ENCODE results near the gene SLK. TPM values are rescaled to one million over a fixed set of nuclear protein-coding genes. Genes with fewer than 3 reads are reported as not detected.

The SLK gene
- total RNA-seq, 1 experiment from 2014 or later: 31.6 TPM

DNA sequence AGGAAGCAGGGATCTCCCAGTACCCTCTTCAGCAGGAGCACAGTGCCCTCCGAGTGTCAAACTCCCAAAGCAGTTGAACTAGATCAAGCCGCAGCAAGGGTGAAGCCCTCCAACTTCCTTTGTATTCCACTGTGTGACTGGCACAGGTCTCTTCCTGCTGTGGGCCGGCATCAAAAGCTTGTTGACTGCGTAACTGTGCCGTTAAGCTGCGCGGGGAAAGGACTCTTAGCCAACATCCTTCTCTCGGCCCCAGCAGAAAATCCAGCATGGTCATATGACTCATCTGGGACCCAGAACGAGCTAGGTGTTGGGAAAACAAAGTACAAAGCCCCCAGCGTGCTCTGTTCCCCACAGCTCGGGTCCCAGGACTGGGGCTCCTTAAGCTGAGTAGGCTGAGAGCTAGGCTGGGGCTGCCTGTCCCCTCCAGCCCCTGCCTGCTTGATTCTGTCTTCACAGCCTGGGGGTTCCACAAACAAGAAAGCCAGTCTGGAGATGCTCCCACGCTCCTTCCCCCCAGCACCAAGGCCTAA, 66.5 kb downstream of the SLK start:
- DNase-seq (ENCODE audit: low read depth): no peak

DNA sequence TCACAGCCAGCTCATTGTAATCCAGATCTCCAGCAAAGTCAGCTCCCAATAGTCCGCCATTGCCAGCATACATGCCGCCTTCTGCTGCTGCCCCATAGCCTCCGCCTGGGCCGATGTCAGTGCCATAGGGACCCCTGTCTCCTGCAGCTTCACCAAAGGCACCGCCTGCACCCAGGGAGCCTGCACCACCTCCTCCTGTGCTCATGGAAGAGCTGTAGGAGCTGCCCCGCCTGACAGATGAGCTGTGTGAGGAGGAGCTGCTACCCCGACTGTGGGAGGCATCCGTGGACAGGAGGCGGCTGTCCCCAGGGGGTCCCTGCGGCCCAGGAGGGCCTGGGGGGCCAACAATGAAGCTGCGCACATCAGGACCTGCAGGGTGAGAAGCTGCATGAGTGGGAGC, 67.0 kb downstream of the SLK start:
- no peak for DNase-seq (ENCODE audit: low read depth)

DNA sequence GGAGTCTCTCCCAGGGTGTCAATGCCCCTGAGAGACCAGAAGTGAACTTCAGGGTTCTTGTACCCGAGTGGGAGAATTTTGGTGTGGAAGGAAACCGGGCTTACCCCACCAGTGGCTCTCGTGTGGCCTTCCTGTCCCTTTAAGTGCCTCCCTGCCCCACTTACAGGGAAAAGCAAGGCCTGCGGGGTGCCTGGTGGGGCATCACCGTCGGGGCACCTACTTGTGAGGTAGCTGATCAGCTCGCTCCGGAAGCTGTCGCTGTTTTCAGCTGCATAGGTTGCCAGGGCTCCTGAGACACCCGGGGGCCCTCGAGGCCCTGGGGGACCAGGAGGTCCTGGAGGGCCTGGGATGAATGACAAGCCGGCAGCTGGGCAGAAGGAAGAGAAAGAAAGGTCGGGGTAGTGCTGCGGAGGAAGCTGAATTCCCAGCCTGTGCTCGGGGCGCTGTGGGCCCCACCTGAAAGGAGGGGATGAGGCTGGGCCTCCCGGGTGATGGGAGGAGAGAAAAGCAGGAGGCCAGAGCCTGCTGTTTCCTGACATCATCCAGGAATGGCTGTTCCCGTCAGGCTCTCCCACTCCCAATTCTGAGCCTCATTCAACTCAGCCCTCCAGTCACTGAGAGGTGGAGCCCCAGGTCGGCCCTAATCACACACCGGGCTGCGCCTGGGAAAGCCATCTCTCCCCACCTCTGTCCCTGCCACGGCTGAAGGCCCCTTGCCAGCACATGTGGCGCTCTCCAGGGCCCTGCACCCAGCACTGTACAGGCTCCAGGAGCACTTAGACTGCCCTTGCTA, 67.7 kb downstream of the SLK start:
- DNase-seq (ENCODE audit: low read depth): no peak

DNA sequence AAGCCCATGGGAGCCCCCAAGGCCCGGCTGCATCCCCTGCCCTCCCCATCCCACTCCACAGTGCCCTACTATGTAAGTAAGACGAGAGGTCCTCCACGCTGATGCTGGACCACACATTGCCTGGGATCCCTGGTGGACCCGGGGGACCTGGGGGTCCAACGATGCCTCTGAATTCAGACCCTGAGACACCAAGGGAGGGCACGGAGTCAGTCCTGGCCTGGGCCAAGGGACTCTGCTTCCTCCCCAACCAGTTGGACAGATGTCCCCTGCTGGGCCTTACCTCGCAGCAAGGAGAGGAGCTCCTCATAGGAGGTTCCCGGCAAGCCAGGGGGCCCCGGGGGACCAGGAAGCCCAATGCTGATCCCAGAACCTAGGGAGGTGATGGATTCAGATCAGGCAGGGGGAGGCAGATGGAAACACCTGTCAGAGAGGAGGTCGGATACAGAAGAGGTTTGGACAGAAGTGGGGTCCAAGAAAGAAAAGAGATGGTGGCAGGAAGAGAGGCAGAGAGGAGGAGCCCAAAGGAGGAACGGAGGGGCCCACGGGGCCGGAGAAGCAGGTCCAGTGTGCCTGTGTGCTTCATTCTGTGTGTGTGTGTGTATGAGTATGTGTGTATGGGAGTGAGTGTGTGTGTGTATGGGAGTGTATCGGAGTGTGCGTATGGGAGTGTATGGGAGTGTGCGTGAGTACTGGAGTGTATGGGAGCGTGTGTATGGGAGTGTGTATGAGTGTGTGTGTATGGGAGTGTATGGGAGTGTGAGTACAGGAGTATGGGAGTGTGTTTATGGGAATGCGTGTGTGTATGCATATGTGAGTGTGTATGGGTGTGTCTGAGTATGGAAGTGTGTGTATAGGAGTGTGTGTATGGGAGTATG, 68.5 kb downstream of the SLK start:
- DNase-seq (ENCODE audit: low read depth): no peak

DNA sequence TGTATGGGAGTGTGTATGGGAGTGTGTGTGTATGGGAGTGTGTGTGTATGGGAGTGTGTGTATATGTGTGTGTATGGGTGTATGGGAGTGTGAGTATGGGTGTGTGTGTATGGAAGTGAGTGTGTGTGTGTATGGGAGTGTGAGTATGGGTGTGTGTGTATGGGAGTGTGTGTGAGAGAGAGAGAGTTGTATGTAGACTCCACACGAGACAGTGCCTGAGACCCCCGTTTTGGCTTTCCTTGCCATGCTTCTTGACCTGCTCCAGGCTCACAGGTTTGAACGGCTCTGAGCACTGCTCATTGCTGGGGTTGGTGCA, 69.1 kb downstream of the SLK start:
- DNase-seq (ENCODE audit: low read depth): no peak

DNA sequence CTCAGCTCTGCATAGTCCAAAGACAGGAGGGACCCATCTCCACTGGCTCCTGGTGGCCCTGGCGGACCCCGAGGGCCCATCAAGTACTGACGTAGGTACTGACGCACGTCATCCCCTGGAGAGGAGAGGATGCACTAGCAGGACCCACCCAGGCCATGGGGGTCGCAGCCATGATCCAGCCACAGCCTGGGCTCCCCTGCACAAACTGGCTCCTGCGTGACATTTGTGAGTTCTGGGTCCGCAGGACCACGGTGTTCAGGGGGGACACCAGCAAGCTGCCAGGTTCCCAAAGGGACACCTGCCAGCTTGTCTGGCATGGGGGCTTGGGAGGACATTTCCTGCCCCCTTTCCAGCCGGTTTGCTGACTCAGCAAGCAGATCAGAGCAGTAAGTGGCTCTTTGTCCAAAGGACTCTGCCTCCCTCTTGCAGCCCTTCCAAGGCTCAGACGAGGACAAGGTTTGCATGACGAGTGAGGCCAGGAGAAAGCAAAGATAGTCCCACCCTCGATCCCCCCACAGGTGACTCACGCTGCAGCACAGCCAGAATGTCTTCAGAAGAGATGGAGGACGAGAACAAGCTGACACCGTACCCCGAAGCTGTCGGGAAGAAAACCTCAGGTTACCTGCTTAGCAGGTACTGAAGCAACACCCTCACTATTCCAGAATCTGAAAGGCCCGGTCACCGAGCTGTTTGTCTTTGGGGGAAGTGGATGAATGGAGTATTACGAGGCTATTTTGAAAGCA, 69.7 kb downstream of the SLK start:
- DNase-seq (ENCODE audit: low read depth): no peak

DNA sequence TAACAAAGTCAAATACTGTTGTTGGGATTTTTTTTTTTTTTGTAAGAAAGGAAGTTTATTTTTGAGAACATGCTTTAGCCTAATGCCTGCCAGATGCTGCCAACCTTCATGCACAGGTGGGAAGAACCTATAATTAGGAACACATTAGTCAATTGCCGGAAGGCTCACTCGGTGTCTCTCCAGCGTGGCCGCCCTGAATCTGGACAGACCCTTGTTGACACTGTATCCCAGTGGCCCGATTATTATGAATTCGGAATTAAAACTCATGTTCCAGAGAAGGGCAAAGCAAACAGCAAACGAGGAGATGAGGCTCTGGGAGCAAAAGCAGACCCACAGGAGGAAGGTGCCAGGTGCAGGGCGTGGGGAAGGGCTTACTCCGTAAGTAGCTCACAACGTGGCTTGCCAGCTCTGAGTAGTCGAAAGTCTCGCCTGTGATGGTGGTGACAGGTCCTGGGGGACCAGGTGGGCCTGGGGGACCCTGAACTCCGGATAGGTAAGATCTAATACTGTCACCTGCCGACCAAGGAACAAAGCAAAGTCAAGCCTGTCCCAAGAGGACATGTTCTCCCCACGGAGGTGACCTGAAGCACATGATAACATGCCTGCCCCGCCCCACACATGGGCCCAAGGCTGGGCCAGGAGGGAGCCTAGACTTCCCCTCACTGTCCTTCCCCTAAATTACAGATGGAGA, 70.5 kb downstream of the SLK start:
- no peak for DNase-seq (ENCODE audit: low read depth)

DNA sequence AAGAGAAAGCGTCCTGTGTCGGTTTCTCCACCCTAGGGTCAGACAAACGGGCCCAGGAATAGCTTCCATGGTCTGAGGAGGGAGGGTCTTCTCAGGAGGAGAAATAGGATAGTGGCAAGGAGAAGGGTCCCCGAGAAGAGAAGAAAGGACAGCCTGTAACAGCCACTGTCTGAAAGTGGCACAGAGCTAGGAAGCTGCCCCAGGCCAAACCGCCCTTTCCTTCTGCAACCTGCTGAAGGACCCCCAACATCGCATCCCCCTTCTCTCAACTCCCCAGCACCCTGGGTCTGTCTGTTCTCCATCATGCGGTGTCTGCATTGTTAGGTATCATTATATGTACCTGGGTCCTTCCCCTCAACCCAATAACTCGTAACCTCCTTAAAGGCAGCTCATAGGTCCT, 71.6 kb downstream of the SLK start:
- DNase-seq (ENCODE audit: low read depth): no peak

DNA sequence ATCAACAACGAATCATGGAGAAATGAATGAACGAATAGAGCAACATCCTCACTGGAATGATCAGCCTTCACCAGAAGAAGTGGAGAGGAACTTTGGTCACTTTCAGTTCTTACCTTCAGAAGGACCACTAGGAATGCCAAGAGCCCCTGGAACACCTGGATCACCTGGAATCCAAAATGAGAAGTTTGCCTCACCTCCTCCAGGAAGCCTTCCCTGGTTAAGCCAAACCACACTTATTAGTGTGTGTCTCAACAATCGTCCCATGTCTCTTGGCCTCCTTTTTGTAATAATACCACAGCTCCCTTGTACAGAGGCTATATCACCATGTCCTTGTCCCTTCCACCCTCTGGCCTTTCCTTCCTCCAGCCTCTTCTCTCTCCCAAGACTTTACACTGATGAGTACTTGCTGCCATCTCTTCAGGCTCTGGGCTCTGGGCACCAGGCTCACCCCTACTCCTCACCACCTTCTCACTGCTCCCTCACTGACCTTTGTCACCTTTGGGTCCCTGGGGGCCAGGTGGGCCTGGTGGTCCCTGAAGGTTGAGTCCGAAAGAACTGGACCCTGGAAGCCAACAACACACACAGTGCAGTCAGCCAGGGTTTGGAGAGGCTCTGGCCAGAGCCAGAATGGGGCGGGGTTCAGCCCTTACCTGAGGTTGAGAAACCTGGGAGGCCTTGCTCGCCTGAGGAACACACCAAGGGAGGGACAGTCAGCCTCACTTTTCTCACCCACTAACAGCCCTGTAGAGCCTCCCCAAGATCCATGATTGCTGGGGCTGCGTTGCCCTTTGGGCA, 72.2 kb downstream of the SLK start:
- DNase-seq (ENCODE audit: low read depth): no peak

DNA sequence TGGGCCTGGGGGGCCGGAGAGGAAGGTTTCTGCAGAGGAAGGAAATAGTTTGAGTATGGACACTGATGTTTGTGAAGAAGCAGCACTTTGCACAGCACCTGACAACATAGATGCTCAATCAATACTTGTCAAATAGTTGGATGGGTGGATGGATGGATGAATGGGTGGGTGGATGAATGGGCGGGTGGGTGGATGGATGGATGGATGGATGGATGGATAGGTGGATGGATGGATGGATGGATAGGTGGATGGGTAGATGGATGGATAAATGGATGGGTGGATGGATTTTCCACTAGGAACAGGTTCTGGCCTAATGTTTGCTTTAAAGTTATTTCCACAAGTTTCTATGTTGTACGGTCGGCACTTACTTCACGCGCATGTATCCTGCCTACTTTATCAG, 73.4 kb downstream of the SLK start:
- DNase-seq (ENCODE audit: low read depth): no peak

DNA sequence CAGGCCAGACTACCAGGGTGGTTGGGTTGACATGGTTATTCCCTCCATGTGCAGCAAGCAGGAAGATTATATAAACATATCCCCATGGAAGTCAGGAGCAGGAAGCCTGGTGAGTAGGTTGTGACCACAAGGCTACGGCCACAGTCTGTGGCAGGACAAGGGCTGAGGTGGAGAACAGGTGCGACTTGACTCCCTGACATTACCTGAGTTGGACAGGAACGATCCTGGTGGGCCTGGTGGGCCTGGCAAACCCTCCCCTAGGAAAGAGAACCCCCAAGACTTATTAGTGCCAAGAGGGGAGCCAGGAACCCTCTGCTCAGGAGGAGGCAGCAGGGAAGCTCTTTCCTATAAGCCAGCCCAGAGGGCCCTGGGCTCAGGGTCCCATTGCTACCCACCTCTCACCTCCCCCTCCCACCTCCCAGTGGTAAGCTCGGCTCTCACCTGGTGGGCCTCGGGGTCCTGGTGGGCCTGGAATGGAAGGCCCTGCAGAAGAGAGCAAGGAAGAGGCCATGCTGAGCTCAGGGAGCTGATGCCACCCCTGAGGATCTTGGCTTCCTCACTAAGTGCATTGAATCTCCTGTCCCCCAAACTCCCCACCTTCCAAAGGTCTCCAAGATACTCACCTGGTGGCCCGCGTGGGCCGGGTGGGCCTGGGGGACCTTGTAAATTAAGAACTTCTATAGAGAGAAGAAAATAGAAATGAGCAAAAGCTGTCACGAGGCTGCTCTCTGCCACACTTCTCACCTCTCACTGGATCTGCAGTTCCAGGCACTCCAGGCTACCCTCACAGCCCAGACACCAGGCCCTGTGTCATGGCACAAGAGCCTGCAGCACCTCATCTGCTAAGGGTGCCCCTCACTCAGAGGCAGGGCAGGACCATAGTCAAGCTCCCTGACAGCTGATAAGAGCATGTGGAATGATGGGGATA, 74.2 kb downstream of the SLK start:
- no peak for DNase-seq (ENCODE audit: low read depth)

DNA sequence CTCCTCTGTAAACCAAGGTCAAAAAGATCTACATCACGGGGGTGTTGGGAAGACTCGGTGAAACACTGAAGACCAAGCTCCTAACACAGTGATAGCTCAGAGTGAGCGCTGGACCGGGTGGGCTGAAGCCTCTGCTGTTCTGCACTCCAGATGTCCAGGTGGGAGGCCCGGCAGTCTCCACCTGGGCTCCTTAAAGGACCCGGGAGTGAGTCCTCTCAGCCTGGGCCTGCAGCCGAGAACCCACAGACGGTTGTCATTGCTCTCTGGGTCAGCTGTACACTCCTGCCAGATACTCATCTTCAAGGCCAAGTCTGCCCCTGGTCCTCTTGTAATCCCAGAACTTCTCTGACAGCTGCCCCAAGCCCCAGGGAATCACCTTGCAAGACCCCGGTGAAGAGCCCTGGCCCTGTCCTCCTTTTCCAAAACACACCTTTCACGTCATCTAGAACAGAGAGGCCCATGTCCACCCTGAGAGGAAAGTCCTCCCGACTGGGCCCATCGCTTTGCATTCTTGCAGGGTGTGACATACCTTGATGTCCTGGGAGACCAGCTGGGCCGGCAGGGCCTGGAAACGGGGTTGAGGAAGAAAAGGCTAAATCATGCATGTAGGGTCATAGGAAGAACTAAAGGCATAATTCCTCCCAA, 75.1 kb downstream of the SLK start:
- no peak for DNase-seq (ENCODE audit: low read depth)

DNA sequence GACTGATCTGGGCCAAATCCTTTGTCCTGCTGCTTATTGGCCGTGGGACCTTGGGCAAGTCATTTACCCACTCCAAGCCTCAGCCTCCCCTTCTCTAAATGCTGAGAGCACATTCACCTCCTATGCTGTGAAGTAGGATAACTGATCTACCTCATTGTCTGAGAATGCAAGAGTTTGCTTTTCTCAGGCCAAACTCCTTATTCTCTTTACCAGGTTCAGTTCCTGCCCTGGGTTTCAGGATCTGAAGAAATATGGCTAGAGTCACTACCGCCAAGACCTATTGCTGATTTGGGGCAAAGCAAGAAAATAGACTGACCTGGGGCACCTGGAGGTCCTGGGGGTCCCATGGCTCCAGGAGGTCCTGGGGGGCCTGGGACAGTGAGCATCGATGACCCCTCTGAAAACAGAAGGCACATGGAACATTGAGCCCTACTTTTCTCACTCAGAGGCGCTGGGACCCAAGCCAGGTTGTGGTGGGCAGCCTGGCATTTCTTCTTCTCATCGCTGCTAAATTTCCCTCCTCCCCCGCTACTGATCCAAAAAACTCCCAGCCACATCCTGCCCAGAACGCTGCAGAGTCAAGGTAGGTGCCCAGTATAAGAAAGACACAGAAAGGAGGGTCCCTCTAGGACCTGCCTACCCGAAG, 76.4 kb downstream of the SLK start:
- no peak for DNase-seq (ENCODE audit: low read depth)

DNA sequence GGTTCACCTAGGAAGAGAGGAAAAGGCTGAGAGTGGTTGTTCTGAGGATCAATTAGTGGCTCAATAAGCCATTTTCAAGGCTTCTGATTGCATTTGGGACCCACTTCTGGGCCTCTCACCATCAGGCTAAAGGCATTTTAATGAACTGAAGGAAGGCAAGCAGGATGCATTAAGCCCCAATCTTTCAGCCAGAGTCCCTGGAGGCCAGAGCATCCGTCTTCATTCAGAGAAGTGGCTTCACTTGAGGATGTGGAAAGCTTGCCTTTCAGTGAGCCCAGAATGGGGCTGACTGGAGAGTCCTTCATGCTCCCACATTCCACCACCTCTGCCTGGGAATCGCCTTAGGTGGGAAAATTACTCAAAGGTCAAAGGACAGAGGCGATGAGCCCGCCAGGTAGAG, 76.9 kb downstream of the SLK start:
- DNase-seq (ENCODE audit: low read depth): no peak

DNA sequence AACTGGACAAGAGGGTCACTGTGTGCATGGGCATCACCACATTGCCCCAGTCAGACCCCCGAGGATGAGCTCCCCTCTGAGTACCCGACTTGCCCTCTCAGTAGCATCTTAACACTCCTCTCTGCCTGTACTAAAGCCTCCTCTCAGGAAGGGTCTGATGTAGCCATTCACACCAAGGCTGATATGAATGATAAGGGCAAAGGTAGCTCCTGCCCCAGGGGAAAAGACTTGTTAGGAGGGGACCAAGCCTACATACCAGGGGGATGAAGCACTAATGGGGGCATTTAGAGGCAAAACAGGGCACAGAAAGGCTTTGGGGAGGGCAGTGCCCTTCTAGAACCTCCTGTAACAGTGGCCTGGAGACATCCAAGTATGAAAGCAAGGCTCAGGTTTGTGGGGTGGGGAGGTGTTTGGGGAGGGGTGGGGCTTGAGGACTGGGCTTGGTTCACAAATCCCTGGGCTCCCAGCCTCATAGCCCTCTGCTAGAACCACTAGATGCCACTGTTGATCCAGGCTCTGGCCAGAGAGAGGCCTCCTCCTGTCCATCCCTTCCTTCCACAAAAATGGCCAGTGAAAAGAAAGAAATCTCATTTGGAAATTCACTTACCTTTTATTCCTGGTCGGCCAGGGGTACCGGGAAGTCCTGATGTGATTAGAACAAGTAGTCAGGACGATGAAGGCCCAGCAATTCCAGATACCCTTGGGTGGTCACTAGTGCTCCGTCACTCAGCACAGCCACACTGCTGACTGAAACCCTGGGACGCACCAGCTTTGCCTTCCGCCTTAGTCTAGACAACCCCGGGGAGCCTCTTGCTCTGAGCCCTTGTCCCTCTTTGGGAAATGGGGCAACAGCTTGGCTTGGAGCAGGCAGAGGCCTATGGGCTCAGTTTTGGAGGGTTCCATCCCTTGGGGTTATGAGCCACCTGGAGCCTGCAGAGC, 78.5 kb downstream of the SLK start:
- peak; percentile 77 for DNase-seq (ENCODE audit: low read depth)

DNA sequence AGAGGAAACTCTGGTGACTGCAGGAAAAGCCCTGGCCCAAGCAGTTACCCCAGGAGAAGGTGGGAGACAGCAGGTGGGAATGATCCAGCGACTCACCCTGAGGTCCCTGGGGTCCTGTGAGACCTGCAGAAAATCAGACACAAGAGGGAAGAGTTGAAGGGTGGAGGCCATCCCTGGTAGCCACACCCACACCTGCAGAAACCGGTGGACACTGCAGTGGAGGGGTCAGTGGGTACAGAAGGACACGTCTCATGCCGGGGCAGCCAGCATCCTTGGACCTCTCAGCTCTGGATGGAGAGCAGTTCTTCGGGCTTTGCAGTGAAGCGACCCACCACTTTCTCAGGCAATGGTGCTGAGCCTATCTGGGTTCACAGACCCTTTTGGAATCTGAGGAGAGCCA, 79.7 kb downstream of the SLK start:
- DNase-seq (ENCODE audit: low read depth): no peak
